GM19438 (cell line): Measurements from ENCODE around the gene COL24A1.

Source experiments
- ATAC-seq: cut with Tn5 transposase; IDR thresholded peaks from one replicate; pipeline ENCODE4 v1.9.1; 2021; ENCODE audit warnings: low read depth; ENCODE audit not compliant: unreplicated experiment

Gene COL24A1

GRCh38 chr1:86156566-86157455 is at the start of gene COL24A1:
Gene COL24A1, minus strand, starts transcription at chr1:86156772. Its CDS starts 376 bp downstream, at chr1:86156396.
- no peak for ATAC-seq

GRCh38 chr1:86205741-86206140 is 49.2 kb upstream of the COL24A1 start:
- no peak for ATAC-seq

- ATAC-seq: no peak
Measured at GRCh38 chr1:86202552-86203340, 46.2 kb upstream of the COL24A1 start.

- ATAC-seq: no peak
Measured at GRCh38 chr1:86201311-86201710, 44.7 kb upstream of the COL24A1 start.

- ATAC-seq: no peak
Measured at GRCh38 chr1:86200901-86201300, 44.3 kb upstream of the COL24A1 start.

- no peak for ATAC-seq
Measured at GRCh38 chr1:86197206-86197855, 40.8 kb upstream of the COL24A1 start.

- no peak for ATAC-seq
Measured at GRCh38 chr1:86195281-86195680, 38.7 kb upstream of the COL24A1 start.

- ATAC-seq: no peak
Measured at GRCh38 chr1:86194491-86195034, 38.0 kb upstream of the COL24A1 start.

- no peak for ATAC-seq
Measured at GRCh38 chr1:86192417-86192816, 35.8 kb upstream of the COL24A1 start.

- ATAC-seq: no peak
Measured at GRCh38 chr1:86191958-86192357, 35.4 kb upstream of the COL24A1 start.

- no peak for ATAC-seq
Measured at GRCh38 chr1:86190873-86191272, 34.3 kb upstream of the COL24A1 start.

GRCh38 chr1:86184426-86184825 is 27.9 kb upstream of the COL24A1 start:
- ATAC-seq: no peak

- ATAC-seq: no peak
Measured at GRCh38 chr1:86183810-86184209, 27.2 kb upstream of the COL24A1 start.

- no peak for ATAC-seq
Measured at GRCh38 chr1:86176226-86176625, 19.7 kb upstream of the COL24A1 start.

- ATAC-seq: no peak
Measured at GRCh38 chr1:86175756-86176155, 19.2 kb upstream of the COL24A1 start.

GRCh38 chr1:86169625-86170024 is 13.1 kb upstream of the COL24A1 start:
- no peak for ATAC-seq

- no peak for ATAC-seq
Measured at GRCh38 chr1:86159800-86160199, 3.2 kb upstream of the COL24A1 start.

- no peak for ATAC-seq
Measured at GRCh38 chr1:86155807-86156565, 586 bp downstream of the COL24A1 start.

GRCh38 chr1:86155051-86155806 is 1.3 kb downstream of the COL24A1 start:
- no peak for ATAC-seq
